Nephron progenitor cell (in vitro differentiated cells): Measurements from ENCODE around the gene MRS2.
A peak's percentile ranks its signal among the peaks of the same experiment; 100 is the strongest.
"Not testable (repeated sequence)": the region's sequence is repeated elsewhere in the genome, so short reads cannot be mapped to it uniquely, and the experiment has no call there.

Source experiments
- DNase-seq: peaks from one replicate; pipeline ENCODE4 v3.0.0; 2021
- H3K27ac Mint-ChIP-seq: 2 replicates; pipeline ENCODE4 v1.8.0; 2021; ENCODE audit warnings: mild to moderate bottlenecking, moderate library complexity, mixed read lengths
- H3K27me3 Mint-ChIP-seq: 2 replicates; pipeline ENCODE4 v1.8.0; 2021; ENCODE audit warnings: mild to moderate bottlenecking, low read depth, mixed read lengths; ENCODE audit not compliant: poor library complexity
- H3K36me3 Mint-ChIP-seq: 2 replicates; pipeline ENCODE4 v1.8.0; 2021; ENCODE audit warnings: low read depth, mixed read lengths
- H3K4me1 Mint-ChIP-seq: 2 replicates; pipeline ENCODE4 v1.8.0; 2021; ENCODE audit warnings: mixed read lengths
- H3K4me3 Mint-ChIP-seq: 2 replicates; pipeline ENCODE4 v1.8.0; 2021; ENCODE audit warnings: mild to moderate bottlenecking, moderate library complexity, mixed read lengths
- H3K9me3 Mint-ChIP-seq: 2 replicates; pipeline ENCODE4 v1.8.0; 2021; ENCODE audit warnings: mild to moderate bottlenecking, moderate library complexity, mixed read lengths
- TF ChIP-seq, protein P1 (sequence below): fragments of 200-600 bp; sonication (generic); IDR thresholded peaks from 2 replicates; pipeline ENCODE4 v1.5.0; 2021; ENCODE audit warnings: antibody characterized with exemption

Gene MRS2

GRCh38 chr6:24378473-24379097 lies 24.2 kb upstream of the MRS2 start:
- no peak for DNase-seq
- H3K4me3 Mint-ChIP-seq: no peak overlapping the region
- no peaks in the 10 kb centered on the region for H3K36me3 Mint-ChIP-seq
- H3K9me3 Mint-ChIP-seq: peaks cover 8% of the 10 kb centered on the region
- H3K4me1 Mint-ChIP-seq: peaks cover 18% of the 10 kb centered on the region
- TF ChIP-seq, protein P1, sequence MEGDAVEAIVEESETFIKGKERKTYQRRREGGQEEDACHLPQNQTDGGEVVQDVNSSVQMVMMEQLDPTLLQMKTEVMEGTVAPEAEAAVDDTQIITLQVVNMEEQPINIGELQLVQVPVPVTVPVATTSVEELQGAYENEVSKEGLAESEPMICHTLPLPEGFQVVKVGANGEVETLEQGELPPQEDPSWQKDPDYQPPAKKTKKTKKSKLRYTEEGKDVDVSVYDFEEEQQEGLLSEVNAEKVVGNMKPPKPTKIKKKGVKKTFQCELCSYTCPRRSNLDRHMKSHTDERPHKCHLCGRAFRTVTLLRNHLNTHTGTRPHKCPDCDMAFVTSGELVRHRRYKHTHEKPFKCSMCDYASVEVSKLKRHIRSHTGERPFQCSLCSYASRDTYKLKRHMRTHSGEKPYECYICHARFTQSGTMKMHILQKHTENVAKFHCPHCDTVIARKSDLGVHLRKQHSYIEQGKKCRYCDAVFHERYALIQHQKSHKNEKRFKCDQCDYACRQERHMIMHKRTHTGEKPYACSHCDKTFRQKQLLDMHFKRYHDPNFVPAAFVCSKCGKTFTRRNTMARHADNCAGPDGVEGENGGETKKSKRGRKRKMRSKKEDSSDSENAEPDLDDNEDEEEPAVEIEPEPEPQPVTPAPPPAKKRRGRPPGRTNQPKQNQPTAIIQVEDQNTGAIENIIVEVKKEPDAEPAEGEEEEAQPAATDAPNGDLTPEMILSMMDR: no peak
- no peaks in the 10 kb centered on the region for H3K27me3 Mint-ChIP-seq
- no peak overlapping the region for H3K27ac Mint-ChIP-seq

- Mint-ChIP-seq H3K4me3 (no peak overlapping the region), H3K4me1 (peaks cover 18% of the 10 kb centered on the region), H3K27ac (no peak overlapping the region), H3K36me3 (no peaks in the 10 kb centered on the region), H3K9me3 (peaks cover 14% of the 10 kb centered on the region), H3K27me3 (no peaks in the 10 kb centered on the region)
- DNase-seq: no peak
- TF ChIP-seq, protein P1: no peak
Measured at GRCh38 chr6:24381476-24382219, 21.1 kb upstream of the MRS2 start.

GRCh38 chr6:24382220-24382540 lies 20.6 kb upstream of the MRS2 start:
- no peak overlapping the region for H3K27ac Mint-ChIP-seq
- H3K4me1 Mint-ChIP-seq: peaks cover 13% of the 10 kb centered on the region
- no peaks in the 10 kb centered on the region for H3K27me3 Mint-ChIP-seq
- TF ChIP-seq, protein P1: no peak
- H3K4me3 Mint-ChIP-seq: no peak overlapping the region
- peaks cover 14% of the 10 kb centered on the region for H3K9me3 Mint-ChIP-seq
- DNase-seq: no peak
- no peaks in the 10 kb centered on the region for H3K36me3 Mint-ChIP-seq

DNA sequence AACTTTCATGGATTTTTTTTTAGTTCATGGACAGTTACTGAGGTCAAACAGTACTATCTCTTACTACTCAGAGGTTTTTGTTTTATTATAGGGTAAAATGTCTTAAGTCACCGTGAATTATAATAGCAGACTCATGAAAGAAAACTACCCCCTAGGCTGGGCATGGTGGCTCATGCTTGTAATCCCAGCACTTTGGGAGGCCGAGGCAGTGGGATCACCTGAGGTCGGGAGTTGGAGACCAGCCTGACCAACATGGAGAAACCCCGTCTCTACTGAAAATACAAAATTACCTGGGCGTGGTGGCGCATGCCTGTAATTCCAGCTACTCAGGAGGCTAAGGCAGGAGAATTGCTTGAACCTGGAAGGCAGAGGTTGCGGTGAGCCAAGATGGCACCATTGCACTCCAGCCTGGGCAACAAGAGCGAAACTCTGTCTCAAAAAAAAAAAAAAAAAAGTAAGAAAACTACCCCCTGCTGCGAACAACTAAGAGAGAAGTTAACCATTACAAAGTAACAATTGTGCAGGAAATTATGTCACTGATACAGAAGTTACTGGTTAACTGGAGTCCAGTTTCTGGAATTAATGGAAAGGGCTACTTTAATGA lies 19.7 kb upstream of the MRS2 start:
- H3K27ac Mint-ChIP-seq, H3K27me3 Mint-ChIP-seq, H3K4me3 Mint-ChIP-seq: not testable (repeated sequence)

GRCh38 chr6:24384369-24385130 lies 18.2 kb upstream of the MRS2 start:
- H3K27me3 Mint-ChIP-seq, H3K4me3 Mint-ChIP-seq, H3K9me3 Mint-ChIP-seq, H3K36me3 Mint-ChIP-seq, DNase-seq: not testable (repeated sequence)
- Mint-ChIP-seq H3K27ac (peak overlapping the region; percentile 1), H3K4me1 (peaks cover 12% of the 10 kb centered on the region)

More for the DNA sequence above, 19.7 kb upstream of the MRS2 start:
- Mint-ChIP-seq H3K9me3 (peaks cover 14% of the 10 kb centered on the region), H3K4me1 (peaks cover 12% of the 10 kb centered on the region)
- not testable (repeated sequence) for H3K36me3 Mint-ChIP-seq, DNase-seq

DNA sequence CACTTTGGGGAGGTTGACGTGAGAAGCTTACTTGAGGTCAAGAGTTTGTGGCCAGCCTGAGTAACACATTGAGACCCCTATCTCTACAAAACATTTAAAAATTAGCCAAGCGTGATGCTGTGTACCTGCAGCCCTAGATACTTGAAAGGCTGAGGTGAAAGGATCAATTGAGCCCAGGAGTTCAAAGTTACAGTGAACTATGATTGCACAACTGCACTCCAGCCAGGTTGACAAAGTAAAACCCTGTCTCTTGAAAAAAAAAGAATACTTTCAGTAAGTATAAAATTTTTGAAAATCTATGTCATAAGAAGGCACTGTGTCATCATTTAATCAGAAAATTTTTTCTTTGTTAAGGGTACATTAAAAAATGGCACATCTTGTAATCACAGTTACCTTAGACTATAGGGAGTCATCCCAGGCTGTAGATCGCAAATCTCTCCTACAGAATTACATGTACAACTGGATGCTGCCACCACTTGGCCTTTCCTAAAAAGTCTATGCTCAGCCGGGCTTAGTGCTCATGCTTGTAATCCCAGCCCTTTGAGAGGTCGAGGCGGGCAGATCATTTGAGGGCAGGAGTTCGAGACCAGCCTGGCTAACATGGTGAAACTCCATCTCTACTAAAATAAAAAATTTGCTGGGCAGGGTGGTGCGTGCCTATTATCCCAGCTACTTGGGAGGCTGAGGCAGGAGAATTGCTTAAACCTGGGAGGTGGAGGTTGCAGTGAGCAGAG lies 17.0 kb upstream of the MRS2 start:
- no peaks in the 10 kb centered on the region for H3K27me3 Mint-ChIP-seq
- H3K4me3 Mint-ChIP-seq: no peak overlapping the region
- H3K27ac Mint-ChIP-seq: peak overlapping the region; percentile 43
- peaks cover 12% of the 10 kb centered on the region for H3K4me1 Mint-ChIP-seq
- no peaks in the 10 kb centered on the region for H3K36me3 Mint-ChIP-seq
- TF ChIP-seq, protein P1: no peak
- no peak for DNase-seq
- H3K9me3 Mint-ChIP-seq: peaks cover 7% of the 10 kb centered on the region
